Small intestine (tissue), 4 donors: ENCODE data around the gene IFNA2. TPM values are rescaled to one million over a fixed set of nuclear protein-coding genes. Genes with fewer than 3 reads are reported as not detected.

Source experiments
- polyA plus RNA-seq, 4 donors: library from polyadenylated mRNA; stranded (reverse) in 3 of 4; unstranded in 1 of 4; fragments of 200-250 nt in 3 of 4; fragments of 120-200 nt in 1 of 4; gene quantifications; one replicate each; pipeline versions ENCODE4 v1.2.1 to v1.2.3, GENCODE V29; 2013
- donor health status: healthy with polysubstance abuse.
- donor health status: Bipolar disorder and iron deficiency.
- donor health status: healthy.

IFNA2 gene
- polyA plus RNA-seq, 4 donors = not detected

Other genes with a start within 250 kb of the IFNA2 start
- gene IFNW1, start 243.6 kb downstream of the IFNA2 start, polyA plus RNA-seq = under 1 TPM in 1 of 4 donors, not detected in 3; 0.03 TPM
- gene IFNA21, start 218.7 kb downstream of the IFNA2 start, polyA plus RNA-seq = not detected
- gene IFNA4, start 197.8 kb downstream of the IFNA2 start, polyA plus RNA-seq = not detected
- not detected for gene IFNA7, start 183.2 kb downstream of the IFNA2 start, polyA plus RNA-seq
- gene IFNA10, start 178.3 kb downstream of the IFNA2 start, polyA plus RNA-seq = not detected
- not detected for gene IFNA16, start 168.1 kb downstream of the IFNA2 start, polyA plus RNA-seq
- not detected for gene IFNA17, start 157.2 kb downstream of the IFNA2 start, polyA plus RNA-seq
- not detected for gene IFNA14, start 145.4 kb downstream of the IFNA2 start, polyA plus RNA-seq
- gene IFNA5, start 80.1 kb downstream of the IFNA2 start, polyA plus RNA-seq = not detected
- 10 to 100 TPM in 1 of 4 donors, 1 to 10 TPM in 3; 4.6 to 31.5 (median 7.5) TPM for gene KLHL9, start 50.0 kb downstream of the IFNA2 start, polyA plus RNA-seq
- gene IFNA6, start 34.5 kb downstream of the IFNA2 start, polyA plus RNA-seq = not detected
- gene IFNA13, start 17.3 kb downstream of the IFNA2 start, polyA plus RNA-seq = not detected
- gene IFNA8, start 23.7 kb upstream of the IFNA2 start, polyA plus RNA-seq = not detected
- gene IFNA1, start 55.0 kb upstream of the IFNA2 start, polyA plus RNA-seq = not detected
- 1 to 10 TPM in 2 of 4 donors, under 1 TPM in 2; 0.73 to 5.4 (median 1.4) TPM for gene IFNE, start 96.9 kb upstream of the IFNA2 start, polyA plus RNA-seq